HL-60/S4 (cell line): ENCODE data around the gene TUBGCP5.
"Not testable (repeated sequence)": the region's sequence is repeated elsewhere in the genome, so short reads cannot be mapped to it uniquely, and the experiment has no call there.

Experiments
- in situ Hi-C: fragments of 300-500 bp; cut with MboI; formaldehyde crosslinking; loops from 2 replicates; pipeline ENCODE4 v1.14.3; 2022; ENCODE audit warnings: low sequenced_read_pairs

The TUBGCP5 gene

DNA sequence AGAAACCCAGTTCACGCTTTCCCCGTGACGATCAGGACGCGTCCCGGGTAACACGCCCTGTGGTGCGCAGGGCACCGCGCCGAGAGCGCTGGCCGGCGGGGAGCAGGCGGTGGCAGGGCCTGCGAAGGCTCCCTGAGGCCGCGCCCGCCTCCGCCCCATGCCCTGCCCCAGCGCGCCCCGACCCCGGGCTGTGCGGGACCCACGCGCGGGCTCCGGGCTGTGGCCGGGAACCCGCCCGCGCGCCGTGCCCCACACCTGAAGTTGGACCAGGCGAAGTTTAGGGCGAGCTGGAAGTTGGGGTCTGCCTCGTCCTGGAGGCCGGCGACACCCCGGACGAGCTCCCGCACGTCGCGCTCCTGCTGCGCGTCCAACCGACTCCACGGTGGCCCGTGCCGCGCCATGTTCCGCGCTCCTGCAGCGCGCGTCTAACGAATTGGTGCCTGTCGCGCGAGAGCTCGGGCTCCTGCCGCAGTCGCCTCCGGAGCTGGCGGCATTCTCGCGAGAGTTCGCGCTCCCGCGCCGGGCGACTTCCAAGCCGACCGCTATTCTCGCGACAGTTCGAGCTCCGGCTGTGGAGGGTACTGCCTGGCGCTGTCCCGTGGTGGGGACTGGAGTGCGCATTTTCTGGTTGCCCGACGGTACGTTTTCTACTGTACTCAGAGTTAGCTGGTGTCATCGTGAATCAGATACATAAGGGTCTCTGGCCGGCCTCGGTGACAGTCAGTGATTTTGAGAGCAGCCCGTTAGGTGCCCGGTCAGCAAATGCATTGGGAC lies at the start of gene TUBGCP5:
Gene TUBGCP5 (minus strand): TSS at position 427 of the 774 bp plus-strand sequence. CDS start 26 bp downstream, at position 401.
- in situ Hi-C loops: no loop called here

DNA sequence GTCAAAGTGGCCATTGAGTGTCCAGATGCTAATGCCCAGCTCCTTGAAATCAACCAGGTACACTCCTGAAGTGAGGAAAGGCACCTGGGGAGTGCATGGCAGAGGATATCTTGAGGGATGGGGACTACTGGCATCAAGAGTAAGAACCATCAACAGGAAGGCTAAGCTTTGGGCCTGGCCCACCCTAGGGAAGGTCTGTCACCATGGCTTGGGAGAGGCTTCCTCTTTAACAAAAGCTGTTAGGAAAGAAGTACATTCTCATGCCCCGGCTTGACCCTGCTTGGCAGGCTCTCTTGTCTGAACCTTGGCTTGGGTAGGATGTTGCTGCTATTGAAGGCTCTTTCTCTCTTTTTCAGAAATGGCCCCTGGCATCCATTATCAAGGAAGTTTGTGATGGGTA lies 43.7 kb upstream of the TUBGCP5 start:
- in situ Hi-C loops: no loop called here

DNA sequence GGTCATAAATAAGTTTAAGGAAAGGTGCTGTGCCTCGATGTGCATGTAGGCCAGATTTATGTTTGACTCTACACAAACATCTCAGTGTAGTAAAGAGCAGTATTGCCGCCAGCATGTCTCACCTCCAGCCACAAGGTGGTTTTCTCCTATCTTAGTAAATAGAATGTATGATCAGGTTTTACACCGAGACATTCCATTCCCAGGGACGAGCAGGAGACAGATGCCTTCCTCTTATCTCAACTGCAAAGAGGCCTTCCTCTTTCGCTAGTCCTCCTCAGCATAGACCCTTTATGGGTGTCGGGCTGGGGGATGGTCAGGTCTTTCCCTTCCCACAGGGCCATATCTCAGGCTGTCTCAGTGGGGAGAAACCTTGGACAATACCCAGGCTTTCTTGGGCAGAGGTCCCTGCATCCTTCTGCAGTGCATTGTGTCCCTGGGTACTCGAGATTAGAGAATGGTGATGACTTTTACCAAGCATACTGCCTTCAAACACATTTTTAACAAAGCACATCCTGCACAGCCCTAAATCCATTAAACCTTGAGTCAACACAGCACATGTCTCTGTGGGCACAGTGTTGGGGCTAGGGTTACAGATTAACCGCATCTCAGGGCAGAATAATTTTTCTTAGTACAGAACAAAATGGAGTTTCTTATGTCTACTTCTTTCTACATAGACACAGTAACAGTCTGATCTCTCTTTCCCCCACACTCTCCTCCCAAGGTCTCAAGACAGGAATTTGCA lies 42.8 kb upstream of the TUBGCP5 start:
- in situ Hi-C loops: not testable (repeated sequence)

DNA sequence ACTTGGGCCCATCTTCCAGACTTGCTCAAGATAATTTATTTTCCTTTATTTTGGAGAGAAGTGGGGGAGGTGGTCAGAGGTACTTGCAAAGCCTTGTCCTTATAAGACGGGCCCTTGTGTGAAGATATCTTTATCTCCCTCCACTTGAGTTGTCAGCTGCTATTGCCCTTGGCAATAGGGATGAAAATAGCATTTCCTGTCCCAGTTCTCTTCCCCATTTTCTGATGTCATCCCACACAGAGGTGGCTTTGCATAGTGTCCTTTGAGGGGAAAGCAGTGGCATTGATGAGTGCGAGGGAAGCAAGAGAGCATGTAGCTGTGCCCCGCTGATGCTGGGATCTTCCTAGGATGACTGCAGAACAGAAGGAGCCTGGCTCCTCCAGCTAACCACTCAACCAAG lies 41.9 kb upstream of the TUBGCP5 start:
- in situ Hi-C loops: no loop called here

DNA sequence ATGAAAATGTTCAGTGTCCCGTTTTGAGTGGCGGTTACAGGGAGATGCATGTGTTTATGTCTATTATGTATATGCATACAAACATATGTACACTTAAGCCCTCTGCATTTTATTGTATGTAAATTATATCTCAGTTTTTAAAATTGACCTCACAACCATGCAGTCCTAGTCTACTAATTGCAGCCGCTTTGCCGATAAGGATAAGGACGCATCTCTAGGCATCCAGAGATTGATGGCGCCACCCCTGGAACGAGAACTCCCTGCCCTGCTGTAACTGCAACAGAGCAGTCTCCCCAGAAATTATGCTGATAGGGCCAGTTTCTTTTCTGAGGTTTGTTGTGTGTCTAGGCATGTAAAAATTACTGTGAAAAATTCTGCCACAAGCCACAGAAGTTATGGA lies 40.4 kb upstream of the TUBGCP5 start:
- in situ Hi-C loops: no loop called here

DNA sequence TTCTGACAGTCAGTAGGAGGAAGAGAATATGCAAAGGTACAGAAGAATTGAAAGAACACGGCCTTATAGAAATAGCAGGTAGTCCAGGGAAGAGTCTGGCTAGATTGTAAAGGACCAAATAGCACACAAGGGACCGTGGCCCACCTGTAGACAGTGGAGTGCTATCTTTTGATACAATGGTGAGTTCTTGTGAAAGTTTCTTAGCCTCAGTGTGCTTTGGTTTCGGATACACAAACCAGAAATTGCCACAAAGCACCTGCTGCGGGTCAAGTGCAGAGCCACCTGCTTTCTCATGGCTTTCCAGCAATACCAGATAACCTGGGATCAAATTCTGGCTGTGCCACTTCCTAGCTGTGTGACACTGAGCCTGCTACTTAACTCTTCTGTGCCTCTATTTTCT lies 36.6 kb upstream of the TUBGCP5 start:
- in situ Hi-C loops: no loop called here

DNA sequence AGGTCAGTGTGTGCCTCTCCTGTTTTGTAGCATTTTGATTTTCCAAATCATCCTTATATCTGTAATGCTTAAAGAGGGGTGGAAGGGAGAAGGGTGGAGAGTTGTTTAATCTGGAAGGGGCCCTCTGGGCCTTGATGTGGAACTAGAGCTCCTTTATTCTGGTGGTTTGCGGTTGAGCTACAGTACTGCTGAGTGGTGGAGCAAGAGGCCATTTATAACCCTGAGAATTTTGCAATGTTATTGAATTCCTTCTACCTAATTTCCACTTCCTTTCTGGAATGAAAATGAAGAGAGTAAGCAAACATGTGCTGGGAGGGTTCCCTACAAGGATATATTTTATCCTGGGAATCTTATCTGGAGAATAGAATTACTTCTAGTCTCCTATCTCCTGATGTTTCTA lies 35.3 kb upstream of the TUBGCP5 start:
- in situ Hi-C loops: no loop called here

DNA sequence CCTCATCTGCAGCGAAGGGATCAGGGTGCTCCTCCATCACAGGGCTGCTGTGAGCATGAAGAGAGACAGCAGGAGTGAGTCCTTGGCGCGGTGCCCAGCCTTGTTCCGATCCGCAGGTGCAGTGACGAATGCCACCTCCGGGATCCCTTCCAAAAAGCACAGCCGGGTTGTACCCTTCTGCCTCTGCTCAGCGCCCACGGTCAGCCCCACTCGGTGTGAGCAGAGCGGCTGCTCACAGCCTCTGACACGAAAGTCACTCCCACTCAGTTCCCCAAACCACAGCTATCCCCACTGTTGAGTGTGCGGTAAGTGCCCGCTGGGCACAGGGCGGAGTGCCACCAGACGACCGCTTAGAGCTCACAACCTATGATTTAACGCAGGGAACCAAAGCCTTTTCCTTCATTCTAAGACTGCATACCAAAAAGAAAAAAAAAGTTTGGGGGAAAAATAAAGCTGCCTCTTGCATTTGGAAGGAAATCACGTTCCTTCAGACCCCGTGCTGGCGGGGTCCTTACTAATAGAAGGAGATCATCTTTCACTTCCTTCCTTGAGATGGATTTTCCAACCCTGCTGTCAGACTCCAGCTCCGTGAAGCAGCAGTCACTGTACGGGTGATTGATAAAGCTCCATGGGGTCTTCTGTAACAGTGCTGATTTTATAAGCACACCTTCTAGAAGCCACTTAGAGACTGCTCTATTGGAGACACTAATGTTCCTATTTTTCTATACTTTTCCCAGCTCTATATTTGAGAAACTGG lies 34.7 kb upstream of the TUBGCP5 start:
- in situ Hi-C loops: no loop called here

DNA sequence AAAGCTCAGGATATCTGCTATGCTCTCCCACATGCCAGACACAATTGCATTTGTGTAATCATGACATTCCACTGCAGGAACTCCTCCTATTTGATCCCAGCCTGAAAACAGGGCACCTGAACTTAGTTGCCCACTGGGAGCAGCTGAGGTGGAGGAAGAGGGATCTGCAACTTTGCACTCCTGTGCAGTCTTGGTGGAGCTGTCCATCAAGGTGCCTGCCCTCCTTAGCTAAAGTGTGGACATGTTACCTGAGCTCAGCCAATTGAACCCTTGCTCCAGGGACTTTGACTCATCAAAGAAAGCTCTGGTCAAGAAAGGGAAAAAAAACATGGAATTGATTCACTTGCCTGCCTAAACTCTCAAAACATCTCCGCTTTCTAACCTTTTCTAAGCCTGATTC lies 33.3 kb upstream of the TUBGCP5 start:
- in situ Hi-C loops: no loop called here

DNA sequence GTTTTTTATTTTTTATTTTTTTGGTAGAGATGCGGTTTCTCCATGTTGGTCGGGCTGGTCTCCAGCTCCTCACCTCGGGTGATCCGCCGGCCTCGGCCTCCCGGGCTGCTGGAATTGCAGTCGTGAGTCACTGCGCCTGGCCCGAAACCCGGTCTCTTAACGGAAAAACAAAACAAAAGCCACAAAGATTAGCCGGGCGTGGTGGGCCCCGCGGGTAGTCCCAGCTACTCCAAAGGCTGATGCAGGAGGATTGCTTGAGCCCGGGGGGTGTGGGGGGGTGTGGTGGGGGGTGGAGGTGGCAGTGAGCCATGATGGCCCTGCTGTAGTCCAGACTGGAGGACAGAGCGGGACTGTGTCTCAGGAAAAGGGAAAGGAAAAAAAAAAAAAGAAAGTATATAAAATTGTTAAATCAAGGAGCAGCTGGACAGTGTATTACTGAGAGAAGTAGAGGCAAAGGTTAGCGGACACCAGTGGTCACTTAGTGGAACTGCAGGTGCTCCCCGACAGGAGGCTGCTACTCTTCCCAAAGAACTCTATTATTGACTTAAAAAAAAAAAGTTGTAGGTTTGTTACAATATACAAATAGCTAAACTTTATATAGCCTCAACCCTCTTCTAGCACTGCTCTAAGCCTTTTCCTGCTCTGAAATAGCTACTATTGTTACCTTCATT lies 30.3 kb upstream of the TUBGCP5 start:
- in situ Hi-C loops: no loop called here

DNA sequence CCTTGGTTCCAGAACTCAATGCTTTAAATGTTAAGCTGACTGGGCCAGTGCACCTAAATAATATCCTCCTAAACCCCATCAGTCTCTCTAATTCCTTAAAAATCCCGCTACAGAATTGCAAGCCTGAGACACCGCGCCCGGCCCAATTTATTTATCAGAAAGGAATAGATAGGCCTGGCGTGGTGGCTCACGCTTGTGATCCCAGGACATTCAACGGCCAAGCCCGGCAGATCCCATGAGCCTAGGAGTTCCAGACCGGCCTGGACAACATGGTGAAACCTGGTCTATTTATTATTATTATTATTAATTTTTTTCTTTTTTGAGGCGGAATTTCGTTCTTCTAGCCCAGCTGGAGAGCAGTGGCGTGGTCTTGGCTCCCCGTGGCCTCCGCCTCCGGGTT lies 28.0 kb upstream of the TUBGCP5 start:
- in situ Hi-C loops: no loop called here

DNA sequence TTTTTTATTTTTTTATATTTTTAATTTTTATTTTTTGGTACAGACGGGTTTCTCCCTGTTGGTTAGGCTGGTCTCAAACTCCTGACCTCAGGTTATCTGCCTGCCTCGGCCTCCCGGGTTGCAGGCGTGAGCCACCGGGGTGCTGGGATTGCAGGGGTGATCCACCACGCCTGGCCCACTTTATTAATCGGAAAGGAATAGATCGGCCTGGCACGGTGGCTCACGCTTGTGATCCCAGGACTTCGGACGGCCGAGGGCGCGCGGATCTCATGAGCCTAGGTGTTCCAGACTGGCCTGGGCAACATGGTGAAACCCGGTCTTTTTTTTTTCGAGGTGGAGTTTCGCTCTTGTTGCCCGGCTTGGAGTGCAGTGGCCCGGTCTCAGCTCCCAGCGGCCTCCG lies 26.5 kb upstream of the TUBGCP5 start:
- in situ Hi-C loops: no loop called here

DNA sequence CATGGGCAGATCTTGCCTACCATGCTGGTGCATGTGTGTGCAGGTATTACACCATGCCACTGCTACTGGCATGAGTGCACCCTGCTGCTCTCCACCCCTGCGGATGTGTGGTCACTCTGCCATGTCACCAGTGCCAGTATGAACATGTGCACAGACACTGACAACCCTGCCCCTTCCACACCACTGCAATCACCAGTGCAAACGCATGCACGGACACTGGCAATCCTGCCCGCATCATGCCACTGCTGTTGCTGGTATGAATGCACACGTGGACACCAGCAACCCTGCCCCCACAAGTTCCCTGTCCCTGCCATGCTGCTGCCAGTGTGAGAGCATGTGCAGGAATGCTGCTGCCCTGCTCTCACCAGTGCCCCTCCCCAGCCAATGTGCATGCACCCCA lies 24.8 kb upstream of the TUBGCP5 start:
- in situ Hi-C loops: no loop called here

DNA sequence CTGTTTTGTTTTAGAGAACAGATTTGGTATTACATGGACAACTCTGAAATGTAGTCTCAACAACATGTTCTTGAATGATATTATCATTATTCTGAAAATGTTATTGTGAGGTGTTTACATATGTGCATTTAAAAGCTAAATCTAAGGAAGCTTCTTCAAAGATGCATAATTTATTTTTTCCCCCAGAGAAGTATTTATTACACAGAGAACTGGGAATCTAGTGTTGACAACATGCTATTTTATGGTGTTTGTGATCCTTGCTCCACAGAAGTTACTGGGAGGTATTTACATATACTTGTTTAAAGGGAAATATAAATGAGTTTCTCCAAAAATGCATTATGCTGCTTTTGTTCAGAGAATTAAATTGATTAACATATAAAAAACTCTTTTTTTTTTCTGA lies 18.3 kb upstream of the TUBGCP5 start:
- in situ Hi-C loops: no loop called here

DNA sequence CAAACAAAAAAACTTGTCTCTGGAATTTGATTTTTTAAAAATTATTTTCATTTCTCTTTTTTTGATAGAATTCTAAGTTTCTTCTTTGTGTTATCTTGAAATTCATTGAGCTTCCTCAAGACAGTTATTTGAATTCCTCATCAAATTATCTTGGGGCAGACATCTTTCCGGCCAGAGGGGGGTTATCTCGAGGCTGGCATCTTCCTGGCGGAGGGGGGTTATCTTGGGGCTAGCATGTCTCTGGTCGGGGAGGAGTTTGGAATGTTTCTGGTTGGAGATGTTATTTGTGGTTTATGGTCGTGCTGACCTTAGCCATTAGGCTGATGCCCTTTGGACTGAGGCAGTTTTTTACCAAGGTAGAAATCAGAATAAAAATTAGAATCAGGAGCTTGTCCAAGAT lies 15.9 kb upstream of the TUBGCP5 start:
- in situ Hi-C loops: no loop called here

DNA sequence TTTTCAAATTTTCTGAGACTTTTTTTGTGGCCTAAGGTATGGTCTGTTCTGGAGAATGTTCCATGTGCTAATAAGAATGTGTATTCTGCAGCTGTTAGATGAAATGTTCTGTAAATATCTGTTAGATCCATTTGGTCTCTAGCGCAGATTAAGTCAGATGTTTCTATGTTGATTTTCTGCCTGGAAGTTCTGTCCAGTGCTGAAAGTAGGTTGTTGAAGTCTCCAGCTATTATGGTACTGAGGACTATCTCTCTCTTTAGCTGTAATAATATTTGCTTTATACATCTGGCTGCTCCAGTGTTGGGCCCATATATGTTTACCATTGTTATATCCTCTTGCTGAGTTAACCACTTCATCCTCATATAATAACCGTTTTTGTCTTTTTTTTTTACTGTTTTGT lies 13.2 kb upstream of the TUBGCP5 start:
- in situ Hi-C loops: no loop called here

DNA sequence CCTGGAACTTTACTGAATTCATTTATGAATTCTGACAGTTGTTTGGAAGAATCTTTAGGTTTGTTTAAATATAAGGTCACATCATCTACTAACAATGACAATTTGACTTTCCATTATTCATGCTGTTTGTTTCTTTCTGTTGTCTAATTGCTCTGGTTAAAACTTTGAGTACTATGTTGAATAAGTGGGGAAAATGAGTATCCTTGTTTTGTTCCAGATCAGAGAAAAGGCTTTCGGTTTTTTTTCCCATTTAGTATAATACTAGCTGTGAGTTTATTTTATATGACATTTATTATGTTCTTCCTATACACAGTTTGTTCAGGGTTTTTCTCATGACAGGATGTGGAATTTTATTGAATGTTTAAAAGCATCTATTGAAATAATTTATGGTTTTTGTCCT lies 11.3 kb upstream of the TUBGCP5 start:
- in situ Hi-C loops: no loop called here

DNA sequence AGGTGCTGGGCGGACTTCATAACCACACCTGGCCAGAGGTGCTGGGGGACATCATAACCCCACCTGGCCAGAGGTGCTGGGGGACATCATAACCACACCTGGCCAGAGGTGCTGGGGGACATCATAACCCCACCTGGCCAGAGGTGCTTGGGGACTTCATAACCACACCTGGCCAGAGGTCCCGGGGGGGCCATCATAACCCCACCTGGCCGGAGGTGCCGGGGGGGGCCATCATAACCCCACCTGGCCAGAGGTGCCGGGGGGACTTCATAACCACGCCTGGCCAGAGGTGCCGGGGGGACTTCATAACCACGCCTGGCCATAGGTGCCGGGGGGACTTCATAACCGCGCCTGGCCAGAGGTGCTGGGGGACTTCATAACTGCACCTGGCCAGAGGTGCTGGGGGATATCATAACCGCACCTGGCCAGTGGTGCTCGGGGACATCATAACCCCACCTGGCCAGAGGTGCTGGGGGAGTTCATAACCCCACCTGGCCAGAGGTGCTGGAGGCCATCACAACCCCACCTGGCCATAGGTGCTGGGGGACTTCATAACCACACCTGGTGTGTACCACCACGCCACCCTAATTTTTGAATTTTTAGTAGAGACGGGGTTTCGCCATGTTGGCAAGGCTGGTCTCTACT lies 10.7 kb upstream of the TUBGCP5 start:
- in situ Hi-C loops: no loop called here

DNA sequence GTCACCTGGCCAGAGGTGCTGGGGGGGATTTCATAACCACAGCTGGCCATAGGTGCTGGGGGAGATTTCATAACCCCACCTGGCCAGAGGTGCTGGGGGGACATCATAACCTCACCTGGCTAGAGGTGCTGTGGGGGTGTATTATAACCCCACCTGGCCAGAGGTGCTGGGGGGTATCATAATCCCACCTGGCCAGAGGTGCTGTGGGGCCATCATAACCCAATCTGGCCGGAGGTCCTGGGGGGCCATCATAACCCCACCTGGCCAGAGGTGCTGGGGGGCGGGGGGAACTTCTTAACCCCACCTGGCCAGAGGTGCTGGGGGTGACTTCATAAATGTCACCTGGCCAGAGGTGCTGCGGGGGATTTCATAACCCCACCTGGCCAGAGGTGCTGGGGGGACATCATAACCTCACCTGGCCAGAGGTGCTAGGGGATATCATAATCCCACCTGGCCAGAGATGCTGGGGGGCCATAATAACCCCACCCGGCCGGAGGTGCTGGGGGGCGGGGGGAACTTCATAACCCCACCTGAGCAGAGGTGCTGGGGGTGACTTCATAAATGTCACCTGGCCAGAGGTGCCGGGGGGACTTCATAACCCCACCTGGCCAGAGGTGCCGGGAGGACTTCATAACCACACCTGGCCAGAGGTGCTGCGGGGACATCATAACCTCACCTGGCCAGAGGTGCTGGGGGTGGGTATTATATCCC lies 9.4 kb upstream of the TUBGCP5 start:
- in situ Hi-C loops: not testable (repeated sequence)

DNA sequence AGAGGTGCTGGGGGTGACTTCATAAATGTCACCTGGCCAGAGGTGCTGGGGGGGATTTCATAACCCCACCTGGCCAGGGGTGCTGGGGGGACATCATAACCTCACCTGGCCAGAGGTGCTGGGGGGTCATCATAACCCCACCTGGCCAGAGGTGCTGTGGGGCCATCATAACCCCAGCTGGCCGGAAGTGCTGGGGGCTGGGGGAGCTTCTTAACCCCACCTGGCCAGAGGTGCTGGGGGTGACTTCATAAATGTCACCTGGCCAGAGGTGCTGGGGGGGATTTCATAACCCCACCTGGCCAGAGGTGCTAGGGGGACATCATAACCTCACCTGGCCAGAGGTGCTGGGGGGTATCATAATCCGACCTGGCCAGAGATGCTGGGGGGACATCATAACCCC lies 4.6 kb upstream of the TUBGCP5 start:
- in situ Hi-C loops: not testable (repeated sequence)
